AG09309 (cell line): ENCODE results near the gene PRSS50.

ENCODE experiments used
- DNase-seq: peaks from one replicate; pipeline ENCODE4 v3.0.0-alpha.2; 2010; ENCODE audit warnings: low read depth
- H3K4me3 ChIP-seq: 2 replicates; pipeline ENCODE4 v1.5.1; 2011; ENCODE audit warnings: mild to moderate bottlenecking, low read depth, low read length, moderate library complexity; ENCODE audit not compliant: control insufficient read depth
- CTCF ChIP-seq: IDR thresholded peaks from 2 replicates; pipeline ENCODE4 v1.5.1; 2011; ENCODE audit warnings: mild to moderate bottlenecking, low read depth, low read length, inconsistent platforms; ENCODE audit not compliant: insufficient read depth, control insufficient read depth; ENCODE audit errors: missing control alignments

PRSS50 gene

DNA sequence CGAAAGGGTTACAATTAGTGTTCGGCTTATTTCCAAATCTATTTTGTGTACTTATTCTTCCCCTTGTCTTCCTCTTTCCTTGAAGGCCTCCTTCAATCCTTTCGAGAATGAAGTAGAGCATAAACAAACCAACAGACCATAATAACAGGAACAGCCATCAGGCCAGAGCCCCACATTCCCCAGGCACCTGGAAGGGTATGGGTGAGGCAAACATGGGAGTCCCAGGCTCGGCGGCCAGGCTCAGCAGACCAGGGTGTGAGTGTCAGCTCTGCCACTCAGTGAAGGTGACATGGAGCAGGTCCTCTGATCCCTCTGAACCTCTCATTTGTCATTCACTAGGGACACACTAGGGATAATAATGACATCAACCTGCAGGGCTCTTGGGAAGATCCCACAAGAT, 38.0 kb downstream of the PRSS50 start:
- DNase-seq: no peak
- TF ChIP-seq CTCF: no peak
- no peak overlapping the region for H3K4me3 ChIP-seq

DNA sequence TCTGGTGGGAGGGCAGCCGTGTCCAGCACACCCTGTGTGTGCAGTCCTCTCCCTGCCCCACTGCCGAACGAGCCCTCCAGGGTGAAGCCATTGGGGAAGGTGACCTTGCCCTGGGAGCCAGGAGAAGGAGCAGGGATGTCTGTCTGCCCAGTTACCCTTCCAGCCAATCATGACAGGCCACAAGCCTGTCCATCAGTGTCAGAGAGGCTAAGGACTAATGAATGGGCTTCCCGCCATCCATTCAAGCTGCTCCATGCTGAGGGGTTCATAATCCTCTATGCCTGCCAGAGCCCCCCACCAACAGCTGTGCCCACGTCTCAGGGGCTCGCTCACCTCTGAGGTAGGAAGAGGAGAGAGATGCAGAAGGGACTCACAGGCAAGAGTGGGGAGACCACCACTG, 39.4 kb downstream of the PRSS50 start:
- no peak for DNase-seq
- no peak overlapping the region for H3K4me3 ChIP-seq
- TF ChIP-seq CTCF: no peak

GRCh38 chr3:46677411-46677726, 40.3 kb downstream of the PRSS50 start:
- no peak for DNase-seq
- TF ChIP-seq CTCF: no peak
- H3K4me3 ChIP-seq: no peak overlapping the region

GRCh38 chr3:46676601-46677410, 40.9 kb downstream of the PRSS50 start:
- no peak for DNase-seq
- TF ChIP-seq CTCF: no peak
- H3K4me3 ChIP-seq: no peak overlapping the region

DNA sequence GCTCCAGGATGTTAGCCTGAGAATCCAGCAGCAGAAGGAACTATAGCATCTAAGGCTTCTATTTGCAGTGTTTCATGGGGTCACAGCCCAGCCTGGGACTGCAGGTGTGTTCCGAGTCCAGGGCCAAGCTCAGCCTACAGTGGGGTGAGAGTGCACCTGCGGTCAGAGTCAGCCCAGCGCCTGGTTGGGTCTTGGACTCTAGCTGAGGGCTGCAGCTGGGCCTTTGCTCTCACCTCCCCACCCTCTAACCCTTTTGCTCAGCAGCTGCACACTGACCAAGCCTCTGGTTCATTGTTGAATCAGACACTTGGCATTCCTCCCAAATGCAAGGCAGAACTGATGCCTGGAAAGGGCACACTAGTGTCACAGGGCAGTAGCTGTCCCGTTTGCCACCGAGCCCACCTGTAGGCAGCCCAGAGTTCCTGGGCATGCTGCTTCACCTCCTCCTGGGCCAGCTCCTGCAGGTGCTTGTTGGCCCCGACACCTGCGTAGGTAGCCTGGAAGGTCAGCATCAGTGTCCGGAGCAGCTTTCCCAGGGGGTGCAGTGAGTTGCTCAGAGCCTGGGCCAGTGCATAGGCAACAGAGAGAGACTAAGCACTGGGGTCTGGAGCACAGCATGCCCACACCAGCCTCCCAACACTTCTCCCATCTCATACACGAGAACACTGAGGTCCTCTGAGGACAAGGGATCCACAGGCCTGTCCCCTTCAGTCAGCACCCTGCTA, 41.7 kb downstream of the PRSS50 start:
- TF ChIP-seq CTCF: no peak
- no peak for DNase-seq
- no peak overlapping the region for H3K4me3 ChIP-seq

DNA sequence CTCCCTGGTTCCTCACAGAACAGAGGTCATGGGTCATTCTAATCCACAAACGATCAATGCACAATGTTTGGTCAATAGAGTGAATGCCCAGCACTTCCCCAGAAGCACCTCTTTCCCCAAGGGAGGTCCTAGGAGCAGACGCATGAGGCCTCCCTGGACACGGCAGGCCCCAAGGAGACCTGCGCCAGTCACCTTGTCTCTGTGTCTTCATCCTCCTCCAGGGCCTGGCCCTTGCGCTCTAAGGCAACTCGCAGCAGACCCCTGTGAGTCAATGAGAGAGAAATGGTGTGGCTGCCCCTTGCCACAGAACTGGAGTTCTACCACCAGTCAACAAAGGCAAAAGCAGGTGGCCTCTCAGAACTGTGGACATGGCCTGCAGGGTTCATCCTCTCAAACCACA, 42.2 kb downstream of the PRSS50 start:
- no peak for DNase-seq
- no peak overlapping the region for H3K4me3 ChIP-seq
- TF ChIP-seq CTCF: no peak
